HG03571 (cell line): ENCODE data around the gene KIAA1217.

Experiments
- ATAC-seq: cut with Tn5 transposase; IDR thresholded peaks from one replicate; pipeline ENCODE4 v1.9.1; 2021; ENCODE audit not compliant: unreplicated experiment

Gene KIAA1217

GRCh38 chr10:24242562-24242961 is 33.6 kb downstream of the KIAA1217 start:
- no peak for ATAC-seq

- ATAC-seq = no peak
These were observed 37.4 kb downstream of the KIAA1217 start for GRCh38 chr10:24246365-24246764.

- no peak for ATAC-seq
These were observed 38.9 kb downstream of the KIAA1217 start for GRCh38 chr10:24247841-24248240.

- ATAC-seq = no peak
These were observed 41.0 kb downstream of the KIAA1217 start for GRCh38 chr10:24249829-24250415.

- ATAC-seq = no peak
These were observed 42.6 kb downstream of the KIAA1217 start for GRCh38 chr10:24251547-24251946.

- ATAC-seq = no peak
These were observed 45.2 kb downstream of the KIAA1217 start for GRCh38 chr10:24254180-24254579.

- ATAC-seq = no peak
These were observed 46.4 kb downstream of the KIAA1217 start for GRCh38 chr10:24255115-24255880.

- ATAC-seq = no peak
These were observed 47.0 kb downstream of the KIAA1217 start for GRCh38 chr10:24255881-24256311.

- ATAC-seq = no peak
These were observed 47.7 kb downstream of the KIAA1217 start for GRCh38 chr10:24256619-24257107.

GRCh38 chr10:24257588-24257987 is 48.6 kb downstream of the KIAA1217 start:
- no peak for ATAC-seq

GRCh38 chr10:24259365-24260130 is 50.6 kb downstream of the KIAA1217 start:
- ATAC-seq = no peak

GRCh38 chr10:24261627-24262026 is 52.7 kb downstream of the KIAA1217 start:
- no peak for ATAC-seq

- no peak for ATAC-seq
These were observed 54.1 kb downstream of the KIAA1217 start for GRCh38 chr10:24262929-24263590.

- ATAC-seq = no peak
These were observed 60.5 kb downstream of the KIAA1217 start for GRCh38 chr10:24269476-24269875.

GRCh38 chr10:24272374-24272773 is 63.4 kb downstream of the KIAA1217 start:
- ATAC-seq = no peak

- no peak for ATAC-seq
These were observed 68.3 kb downstream of the KIAA1217 start for GRCh38 chr10:24277277-24277676.

- ATAC-seq = no peak
These were observed 68.8 kb downstream of the KIAA1217 start for GRCh38 chr10:24277771-24278170.

- no peak for ATAC-seq
These were observed 69.4 kb downstream of the KIAA1217 start for GRCh38 chr10:24278176-24278889.

- no peak for ATAC-seq
These were observed 70.2 kb downstream of the KIAA1217 start for GRCh38 chr10:24279166-24279565.

GRCh38 chr10:24287559-24288195 is 78.7 kb downstream of the KIAA1217 start:
- ATAC-seq = no peak
